ENCODE data around the gene SCEL.

DNA sequence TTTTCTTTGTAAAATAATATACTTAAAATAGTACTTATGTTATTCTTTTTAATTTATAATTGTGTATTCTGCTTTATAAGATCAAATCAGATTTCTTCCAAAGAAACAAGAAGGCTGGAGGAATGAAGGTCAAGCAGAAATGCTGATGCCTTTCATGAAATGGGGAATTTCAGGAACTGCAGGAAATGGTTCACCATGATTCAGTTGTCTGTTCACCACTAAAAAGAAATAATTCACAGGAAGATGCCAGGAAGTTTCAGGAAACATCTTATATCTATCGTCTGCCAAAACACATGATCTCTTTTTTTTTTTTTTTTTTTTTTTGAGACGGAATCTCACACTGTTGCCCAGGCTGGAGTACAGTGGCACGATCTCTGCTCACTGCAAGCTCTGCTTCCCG, 15.7 kb upstream of the SCEL start:
- TF ChIP-seq, protein P1, sequence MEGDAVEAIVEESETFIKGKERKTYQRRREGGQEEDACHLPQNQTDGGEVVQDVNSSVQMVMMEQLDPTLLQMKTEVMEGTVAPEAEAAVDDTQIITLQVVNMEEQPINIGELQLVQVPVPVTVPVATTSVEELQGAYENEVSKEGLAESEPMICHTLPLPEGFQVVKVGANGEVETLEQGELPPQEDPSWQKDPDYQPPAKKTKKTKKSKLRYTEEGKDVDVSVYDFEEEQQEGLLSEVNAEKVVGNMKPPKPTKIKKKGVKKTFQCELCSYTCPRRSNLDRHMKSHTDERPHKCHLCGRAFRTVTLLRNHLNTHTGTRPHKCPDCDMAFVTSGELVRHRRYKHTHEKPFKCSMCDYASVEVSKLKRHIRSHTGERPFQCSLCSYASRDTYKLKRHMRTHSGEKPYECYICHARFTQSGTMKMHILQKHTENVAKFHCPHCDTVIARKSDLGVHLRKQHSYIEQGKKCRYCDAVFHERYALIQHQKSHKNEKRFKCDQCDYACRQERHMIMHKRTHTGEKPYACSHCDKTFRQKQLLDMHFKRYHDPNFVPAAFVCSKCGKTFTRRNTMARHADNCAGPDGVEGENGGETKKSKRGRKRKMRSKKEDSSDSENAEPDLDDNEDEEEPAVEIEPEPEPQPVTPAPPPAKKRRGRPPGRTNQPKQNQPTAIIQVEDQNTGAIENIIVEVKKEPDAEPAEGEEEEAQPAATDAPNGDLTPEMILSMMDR (IDR thresholded peaks at IDR 0.05; ENCODE audit: insufficient read depth, low read length), result no peak
- TF ChIP-seq POLR2AphosphoS5 (IDR thresholded peaks at IDR 0.05; ENCODE audit: low read depth), result no peak
- TF ChIP-seq, protein P2, sequence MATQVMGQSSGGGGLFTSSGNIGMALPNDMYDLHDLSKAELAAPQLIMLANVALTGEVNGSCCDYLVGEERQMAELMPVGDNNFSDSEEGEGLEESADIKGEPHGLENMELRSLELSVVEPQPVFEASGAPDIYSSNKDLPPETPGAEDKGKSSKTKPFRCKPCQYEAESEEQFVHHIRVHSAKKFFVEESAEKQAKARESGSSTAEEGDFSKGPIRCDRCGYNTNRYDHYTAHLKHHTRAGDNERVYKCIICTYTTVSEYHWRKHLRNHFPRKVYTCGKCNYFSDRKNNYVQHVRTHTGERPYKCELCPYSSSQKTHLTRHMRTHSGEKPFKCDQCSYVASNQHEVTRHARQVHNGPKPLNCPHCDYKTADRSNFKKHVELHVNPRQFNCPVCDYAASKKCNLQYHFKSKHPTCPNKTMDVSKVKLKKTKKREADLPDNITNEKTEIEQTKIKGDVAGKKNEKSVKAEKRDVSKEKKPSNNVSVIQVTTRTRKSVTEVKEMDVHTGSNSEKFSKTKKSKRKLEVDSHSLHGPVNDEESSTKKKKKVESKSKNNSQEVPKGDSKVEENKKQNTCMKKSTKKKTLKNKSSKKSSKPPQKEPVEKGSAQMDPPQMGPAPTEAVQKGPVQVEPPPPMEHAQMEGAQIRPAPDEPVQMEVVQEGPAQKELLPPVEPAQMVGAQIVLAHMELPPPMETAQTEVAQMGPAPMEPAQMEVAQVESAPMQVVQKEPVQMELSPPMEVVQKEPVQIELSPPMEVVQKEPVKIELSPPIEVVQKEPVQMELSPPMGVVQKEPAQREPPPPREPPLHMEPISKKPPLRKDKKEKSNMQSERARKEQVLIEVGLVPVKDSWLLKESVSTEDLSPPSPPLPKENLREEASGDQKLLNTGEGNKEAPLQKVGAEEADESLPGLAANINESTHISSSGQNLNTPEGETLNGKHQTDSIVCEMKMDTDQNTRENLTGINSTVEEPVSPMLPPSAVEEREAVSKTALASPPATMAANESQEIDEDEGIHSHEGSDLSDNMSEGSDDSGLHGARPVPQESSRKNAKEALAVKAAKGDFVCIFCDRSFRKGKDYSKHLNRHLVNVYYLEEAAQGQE (IDR thresholded peaks at IDR 0.05; ENCODE audit: insufficient replicate concordance, low read depth), result no peak
- no peak for TF ChIP-seq SPI1 (IDR thresholded peaks at IDR 0.05; ENCODE audit: borderline replicate concordance, low read depth)
- no peak for TF ChIP-seq GABPA (IDR thresholded peaks at IDR 0.05; ENCODE audit: low read depth)
